GM19324 (cell line): ENCODE measurements around the gene UBE2L3.
"Not testable (repeated sequence)": the region's sequence is repeated elsewhere in the genome, so short reads cannot be mapped to it uniquely, and the experiment has no call there.

Source experiments
- ATAC-seq: cut with Tn5 transposase; IDR thresholded peaks from one replicate; pipeline ENCODE4 v1.9.1; 2021; ENCODE audit warnings: mild to moderate bottlenecking, moderate library complexity; ENCODE audit not compliant: unreplicated experiment, low FRiP score

The UBE2L3 gene

DNA sequence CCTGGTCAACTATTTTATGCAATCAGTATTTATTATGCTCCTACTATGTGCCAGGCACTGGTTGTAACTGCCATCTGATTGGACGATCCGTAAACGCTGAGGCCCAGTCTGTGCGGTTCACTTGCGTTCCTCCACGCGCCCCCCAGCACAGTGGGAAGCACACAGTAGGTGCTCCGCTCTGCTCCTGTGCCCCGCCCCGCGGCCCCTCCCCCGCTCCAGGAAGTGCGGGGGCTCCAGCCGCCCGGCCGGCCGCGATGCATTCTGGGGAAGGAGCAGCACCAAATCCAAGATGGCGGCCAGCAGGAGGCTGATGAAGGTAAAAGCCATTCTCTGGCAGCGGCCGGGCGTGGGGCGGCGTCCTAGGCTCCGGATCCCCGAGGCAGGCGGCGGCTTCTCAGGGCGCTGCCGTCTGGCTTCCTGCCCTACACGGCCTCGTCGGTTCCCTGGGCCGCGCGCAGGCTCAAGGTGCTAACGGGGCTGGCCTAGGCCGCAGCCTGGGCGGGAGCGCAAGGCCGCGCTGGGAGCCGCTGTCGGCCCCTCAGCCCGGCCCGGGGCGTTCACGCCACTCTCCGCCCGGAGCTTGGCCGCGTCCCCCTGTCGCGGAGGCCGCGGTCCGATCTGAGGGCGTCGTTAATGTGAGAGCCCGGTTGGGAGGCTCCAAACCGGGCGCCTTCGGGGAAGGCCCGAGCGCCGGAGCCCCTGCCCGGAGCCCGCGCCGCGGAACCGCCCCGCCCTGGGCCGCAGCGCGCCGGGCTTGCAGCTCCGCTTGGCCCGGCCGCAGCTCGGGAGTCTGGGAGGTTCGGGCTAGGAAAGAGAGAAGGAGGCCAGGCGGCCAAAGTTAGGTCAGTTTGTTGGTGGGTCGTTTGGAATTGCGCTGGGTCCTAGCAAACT is at the start of gene UBE2L3:
TSS of gene UBE2L3 (plus strand) at position 259 of the 891 bp plus-strand sequence. CDS start at position 290, 31 bp downstream.
- peak; percentile 67 for ATAC-seq

DNA sequence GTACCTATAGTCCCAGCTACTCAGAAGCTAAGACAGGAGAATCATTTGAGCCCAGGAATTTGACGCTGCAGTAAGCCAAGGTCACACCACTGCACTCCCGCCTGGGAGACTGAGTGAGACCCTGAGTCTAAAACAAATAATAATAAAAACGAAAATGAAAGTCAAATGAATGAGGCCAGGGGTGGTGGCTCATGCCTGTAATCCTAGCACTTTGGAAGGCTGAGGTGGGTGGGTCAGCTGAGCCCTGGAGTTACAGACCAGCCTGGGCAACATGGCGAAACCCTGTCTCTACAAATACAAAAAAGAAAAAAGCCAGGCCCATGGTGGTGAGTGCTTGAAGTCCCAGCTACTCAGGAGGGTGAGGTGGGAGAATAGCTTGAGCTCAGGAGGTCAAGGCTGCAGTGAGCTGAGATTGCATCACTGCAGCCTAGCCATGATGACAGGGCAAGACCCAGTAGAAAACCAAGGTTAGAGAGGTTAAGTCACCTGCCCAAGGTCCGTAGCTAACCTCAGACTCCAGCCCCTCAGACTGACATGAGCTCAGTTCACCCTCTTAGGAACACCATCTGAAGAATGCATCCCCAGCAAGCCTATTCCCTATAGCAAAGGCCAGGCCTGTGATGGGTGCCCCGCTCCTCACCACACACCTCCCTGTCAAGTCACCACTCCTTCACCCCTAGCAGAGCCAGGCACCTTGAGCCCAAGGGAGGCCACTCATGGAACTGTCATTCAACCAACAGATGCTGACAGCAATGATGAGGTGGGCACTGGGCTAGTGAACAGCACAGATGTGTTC is 40.6 kb upstream of the UBE2L3 start:
- not testable (repeated sequence) for ATAC-seq

DNA sequence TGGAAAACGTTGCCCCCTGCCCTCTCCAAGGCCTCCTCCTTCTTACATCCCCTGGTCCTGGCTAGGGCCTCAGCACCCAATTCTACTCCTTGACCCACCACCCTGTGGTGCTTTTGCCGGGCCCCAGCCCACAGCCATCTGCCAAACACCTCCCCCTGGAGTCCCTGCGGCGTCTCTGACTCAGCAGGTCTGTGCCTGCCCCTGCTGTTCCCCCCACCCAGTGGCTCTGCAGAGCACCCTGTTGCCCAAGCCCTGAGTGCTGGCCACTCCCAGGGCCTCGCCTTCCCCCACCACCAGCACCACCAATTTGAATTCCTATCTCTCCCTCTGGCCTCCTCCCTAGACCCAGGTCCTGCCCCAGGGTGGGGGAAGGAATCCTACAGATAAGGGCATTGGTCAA is 36.0 kb upstream of the UBE2L3 start:
- not testable (repeated sequence) for ATAC-seq

DNA sequence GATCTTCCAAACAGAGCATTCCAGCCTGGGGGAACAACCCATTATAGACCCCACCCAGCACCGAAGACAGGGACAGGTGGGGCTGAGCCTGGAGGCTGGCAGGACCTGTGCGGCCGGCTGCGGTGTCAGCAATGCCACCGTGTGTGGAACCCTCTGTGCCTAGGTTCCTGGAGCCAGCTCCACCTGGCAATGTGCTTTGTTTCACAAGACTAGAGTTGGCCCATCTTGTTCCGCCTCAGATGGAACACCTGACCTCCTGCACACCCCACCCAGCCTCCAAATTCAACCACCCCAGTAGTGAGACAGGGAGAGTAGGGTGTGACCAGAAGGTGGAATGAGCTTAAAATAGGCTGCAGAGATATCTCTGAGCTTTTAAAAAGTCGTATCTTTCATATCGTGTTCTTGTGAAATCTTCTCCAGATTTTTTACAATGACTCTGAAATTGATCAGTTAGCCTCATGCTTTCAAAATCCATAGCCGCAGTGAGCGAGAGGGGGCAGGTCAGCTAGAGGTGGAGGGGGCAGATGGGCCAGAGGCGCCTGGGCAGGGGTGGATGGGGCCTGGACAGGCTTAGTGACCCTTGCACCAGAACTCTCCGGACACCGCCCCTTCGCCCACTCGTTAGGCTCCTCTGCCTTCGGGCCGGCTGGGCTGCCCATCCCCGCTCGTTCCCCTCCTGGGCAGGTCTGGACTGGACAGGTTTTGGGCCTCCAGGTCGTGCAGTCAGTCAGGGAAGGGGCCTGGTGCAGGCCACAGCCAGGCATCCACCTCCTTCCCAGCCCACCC is 34.5 kb upstream of the UBE2L3 start:
- not testable (repeated sequence) for ATAC-seq

DNA sequence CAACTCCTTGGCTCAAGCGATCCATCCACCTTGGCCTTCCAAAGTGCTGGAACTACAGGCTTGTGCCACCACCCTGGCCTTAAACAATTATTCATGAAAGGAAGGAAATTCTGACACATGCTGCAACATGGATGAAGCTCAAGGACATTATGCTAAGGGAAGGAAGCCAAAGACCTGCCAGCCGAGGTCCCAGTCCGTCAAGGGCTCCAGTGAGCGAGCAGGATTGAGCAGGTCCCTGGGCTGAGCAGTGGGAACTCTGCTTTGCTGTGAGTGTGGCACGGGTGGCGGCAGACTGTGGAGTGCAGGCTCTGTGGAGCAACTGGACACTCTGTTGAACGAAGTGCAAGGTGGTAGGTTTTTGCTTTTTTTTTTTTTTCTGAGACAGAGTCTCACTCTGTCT is 27.7 kb upstream of the UBE2L3 start:
- ATAC-seq = not testable (repeated sequence)

DNA sequence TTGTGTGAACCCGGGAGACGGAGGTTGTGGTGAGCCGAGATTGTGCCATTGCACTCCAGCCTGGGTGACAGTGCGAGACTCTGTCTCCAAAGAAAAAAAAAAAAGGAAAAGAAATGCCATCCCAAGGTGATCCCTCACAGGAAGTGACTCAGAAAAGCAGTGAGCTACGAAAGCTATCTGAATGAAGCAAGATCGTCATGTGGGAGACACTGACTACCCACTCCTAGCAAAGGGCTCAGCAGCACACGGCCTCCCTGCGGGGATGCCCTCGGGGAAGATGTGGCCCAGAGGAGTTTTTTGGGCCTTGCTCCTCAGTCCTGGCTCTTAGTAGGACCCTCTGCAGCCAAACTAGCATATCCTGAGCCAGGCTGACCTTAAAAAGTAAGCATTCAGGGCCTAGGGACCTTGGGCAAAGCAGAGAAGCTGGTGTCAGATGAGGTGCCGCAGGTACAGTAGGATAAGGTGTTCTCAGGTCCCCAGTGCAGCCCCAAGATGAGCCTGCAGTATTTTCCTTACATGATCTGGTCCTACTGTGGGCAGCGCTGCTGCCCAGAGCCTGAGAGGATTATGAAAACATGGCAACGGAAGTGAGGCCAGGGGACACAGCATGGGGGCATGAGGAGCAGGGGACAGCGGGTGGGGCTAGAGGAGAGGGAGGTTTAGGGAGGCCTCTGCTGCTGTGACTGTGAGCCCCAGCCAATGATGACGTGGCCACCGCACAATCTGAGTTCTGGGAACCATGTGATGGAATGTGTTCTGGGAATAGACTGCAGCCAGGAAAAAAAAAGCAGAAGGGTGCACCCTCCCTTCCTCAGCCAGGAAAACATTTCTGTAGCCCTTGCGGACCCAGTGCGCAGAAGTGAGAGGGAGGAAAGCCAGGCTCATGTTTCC is 22.8 kb upstream of the UBE2L3 start:
- ATAC-seq = not testable (repeated sequence)

DNA sequence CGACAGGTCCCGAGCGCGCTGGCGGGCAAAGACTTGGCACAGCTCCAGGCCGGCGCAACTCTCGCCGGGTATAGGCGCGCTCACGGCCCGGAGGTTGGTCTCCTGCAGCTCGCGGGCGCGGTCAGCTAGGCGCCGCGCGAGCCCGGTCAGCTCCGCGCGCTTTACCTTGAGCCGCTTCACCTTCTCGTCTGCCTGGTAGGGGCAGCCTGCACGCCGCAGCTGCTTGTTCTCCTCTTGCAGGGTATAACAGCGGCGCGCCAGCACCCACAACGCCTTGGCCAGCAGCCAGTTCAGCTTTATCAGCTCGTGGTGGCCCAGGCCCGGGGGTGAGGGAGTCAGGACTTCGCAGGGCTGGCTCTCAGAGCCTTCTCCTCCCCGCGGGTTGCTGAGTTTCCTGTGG is 18.0 kb upstream of the UBE2L3 start:
- ATAC-seq = peak; percentile 5

DNA sequence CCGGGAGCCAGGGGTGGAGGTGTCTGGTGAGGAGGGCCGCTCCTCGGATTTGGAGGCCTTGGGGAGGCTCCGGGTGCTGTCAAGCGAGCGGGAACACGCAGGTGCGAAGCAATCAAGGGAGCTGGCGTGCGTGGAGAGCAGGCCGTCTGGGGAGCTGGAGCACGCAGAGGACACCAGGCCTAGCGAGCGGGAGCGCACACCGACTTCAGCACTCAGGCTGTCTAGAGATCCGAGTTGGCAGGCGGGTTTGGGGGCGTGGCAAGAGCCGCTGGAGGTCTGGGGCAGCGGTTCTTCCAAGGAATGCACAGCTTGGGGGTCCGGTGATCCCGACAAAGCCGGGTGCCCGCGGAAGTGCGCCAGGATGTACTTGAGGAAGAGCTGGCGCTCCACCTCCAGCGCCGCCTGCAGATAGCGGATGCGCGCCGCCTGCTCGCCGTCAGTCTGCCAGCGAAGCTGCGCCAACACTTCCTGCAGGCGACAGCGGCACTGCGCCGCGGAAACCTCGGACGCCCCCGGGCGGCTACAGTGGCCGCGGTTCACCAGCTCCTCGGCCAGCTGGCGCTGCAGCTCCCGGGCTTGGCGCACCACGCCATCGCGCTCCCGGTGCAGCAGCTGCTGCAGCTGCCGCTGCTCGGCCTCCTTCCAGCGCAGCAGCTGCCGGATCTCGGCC is 17.4 kb upstream of the UBE2L3 start:
- peak; percentile 67 for ATAC-seq

DNA sequence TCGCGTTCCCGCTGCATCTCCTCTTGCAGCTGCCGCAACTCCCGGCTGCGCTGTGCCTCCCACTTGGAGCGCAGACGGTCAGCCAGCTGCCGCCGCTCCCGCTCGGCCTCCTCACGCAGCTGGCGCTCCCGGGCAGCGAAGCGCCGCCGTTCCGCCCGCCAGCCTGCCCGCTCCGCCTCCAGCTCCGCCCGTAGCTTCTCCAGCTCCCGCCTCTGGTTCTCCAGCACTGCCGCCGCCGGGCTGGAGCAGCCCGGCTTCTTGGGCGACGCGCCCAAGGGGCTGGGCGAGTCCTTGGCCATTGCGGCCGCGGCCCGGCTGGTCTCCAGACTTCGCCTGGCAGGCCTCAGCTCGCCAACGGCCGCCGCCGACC is 16.9 kb upstream of the UBE2L3 start:
- peak; percentile 31 for ATAC-seq

DNA sequence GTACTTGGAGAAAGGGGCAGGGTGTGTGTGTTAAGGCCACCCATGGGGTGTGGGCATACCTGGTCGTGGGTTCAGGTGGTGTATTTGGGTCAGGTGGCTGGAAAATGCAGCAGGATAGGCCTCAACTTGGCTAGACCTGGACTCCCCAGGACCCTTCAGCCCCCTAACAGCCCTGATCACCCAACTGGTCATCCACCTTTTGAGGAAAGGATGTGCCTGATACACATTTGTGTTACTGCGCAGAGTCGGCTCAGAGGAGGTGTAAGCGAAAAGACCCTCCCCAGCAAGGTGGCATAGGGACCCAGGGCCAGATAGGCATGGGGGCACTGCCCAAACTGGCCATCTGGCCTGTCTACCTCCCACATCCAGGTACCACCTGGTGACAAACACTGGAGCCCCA is 16.2 kb upstream of the UBE2L3 start, which contains the start of gene RIMBP3C:
TSS of gene RIMBP3C (minus strand) at position 101 of the 400 bp plus-strand sequence. CDS start 485 bp downstream, outside the sequence.
- not testable (repeated sequence) for ATAC-seq

DNA sequence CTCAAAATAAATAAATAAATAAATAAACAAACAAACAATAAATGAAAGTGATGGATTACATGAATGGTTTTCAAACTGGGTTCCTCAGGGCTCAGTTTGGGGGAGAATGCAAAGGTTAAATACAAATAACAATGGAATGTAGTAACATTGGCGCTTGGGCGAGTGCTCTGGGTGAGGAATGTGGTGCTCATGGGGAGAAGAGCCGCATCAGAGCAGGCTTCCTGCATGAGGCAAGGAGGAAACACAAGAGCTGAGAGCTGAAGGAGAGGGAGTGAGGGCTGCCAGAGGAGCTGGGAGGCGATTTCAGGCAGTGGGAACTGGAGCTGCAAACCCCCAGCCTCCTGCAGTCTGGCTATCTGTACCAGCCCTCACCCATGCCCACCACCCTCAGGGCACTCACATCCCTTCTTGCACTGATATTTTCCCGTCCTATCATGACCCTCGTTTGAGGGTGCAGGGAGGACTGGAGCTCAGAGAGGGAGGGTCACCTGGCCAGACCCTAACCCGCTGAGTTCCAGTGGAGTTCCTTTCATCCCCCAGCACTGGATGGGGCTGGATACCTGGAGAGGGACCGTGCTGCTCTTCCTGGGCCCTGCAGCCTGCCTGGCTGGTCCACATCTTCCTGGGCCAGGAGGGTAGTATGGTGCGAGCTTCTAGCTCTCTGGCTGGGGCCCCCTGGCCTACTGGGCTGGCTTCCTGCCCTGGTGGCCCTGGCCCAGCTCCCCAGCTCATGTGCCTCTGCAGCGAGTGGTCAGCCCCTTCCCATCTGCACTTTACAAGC is 8.0 kb upstream of the UBE2L3 start:
- ATAC-seq = not testable (repeated sequence)

DNA sequence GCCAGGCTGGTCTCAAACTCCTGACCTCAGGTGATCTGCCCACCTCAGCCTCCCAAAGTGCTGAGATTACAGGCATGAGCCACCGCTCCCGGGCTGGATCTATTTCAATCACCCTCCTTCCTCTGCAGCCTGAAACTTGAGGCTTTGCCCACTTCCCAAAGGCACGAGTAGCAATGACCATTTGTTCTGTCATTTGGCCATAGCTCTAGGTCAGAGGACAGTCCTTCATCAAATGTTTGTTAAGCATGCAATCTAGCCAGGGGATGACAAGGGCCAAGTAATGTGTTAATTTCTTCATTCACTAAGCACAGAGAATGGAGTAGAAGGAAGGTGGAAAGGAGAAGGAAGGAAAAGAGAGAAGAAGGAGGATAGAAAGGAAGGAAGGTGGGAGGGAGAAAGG is 6.9 kb upstream of the UBE2L3 start:
- ATAC-seq = not testable (repeated sequence)

DNA sequence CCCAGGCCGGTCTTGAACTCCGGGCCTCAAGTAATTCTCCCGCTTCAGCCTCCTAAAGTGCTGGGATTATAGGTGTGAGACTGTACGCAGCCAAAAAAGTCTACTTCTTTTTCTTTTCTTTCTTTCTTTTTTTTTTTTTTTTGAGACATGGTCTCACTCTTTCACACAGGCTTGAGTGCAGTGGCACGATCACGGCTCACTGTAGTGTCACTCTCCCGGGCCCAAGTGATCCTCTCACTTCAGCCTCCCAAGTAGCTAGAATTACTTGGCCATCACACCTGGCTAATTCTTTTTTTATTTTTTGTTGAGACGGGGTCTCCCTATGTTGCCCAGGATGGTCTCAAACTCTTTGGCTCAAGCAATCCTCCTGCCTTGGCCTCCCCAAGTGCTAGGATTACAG is 3.6 kb upstream of the UBE2L3 start:
- ATAC-seq = no peak

DNA sequence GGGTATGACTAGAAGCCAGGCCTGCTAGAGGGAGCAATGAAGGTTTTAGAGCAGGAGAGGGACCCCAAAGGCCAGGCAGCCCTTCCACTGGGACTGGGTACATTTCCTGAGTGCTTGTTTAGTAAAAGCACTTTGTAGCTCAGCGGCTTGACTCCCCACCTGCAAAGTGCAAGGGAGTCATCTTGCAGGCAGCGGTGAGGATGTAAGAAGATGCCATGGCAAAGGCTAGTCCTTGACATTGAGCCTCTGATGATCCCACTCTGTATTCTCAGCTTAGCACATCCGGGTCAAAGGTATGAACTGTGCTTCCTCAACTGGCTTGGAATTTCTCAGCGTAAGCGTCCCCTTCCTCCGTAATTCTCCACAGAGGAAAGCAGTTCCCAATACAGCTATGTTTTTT is 3.1 kb upstream of the UBE2L3 start:
- ATAC-seq = no peak

DNA sequence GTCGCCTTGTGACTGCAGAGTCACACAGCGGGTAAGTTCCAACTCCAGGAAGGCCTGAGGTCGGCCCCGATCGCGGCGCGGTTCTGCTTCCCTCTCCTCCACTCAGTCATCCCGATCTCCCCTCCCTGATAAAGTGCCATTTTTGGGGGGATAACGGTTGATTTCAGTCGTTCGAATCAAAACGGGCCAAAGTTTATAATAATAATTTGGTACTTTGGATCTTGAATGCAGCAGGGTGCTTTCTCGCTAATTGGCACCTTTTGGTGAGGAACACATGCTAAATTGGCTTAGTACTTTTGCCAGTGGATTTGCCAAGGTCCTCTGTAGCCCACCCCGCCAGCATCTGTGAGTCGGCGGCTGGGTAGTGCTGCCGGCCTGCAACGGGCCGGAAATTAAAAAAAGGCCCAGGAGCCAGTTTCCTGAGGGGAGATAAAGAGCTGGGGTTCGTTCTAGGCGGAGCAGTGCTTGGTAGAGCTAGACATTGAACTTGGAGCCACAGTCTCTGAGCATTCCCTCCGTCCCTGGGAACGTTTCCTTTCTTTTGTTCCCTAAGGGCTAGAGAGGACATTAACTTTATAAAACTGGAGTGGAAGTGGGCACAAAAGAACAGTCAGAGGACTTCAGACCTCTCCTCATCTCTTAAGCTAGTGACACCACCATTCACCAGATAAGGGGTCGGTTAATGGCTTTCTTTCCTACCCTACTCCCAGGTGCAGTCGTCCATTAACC is 997 bp downstream of the UBE2L3 start:
- peak; percentile 27 for ATAC-seq

DNA sequence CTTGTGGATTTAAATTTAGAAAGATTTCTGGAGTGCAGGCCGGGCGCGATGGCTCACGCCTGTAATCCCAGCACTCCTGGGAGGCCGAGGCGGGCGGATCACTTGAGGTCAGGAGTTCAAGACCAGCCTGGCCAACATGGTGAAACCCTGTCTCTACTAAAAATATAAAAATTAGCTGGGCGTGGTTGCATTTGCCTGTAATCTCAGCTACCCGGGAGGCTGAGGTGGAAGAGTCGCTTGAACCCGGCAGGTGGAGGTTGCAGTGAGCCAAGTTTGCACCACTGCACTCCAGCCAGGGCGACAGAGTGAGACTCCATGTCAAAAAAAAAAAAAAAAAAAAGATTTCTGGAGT is 1.5 kb downstream of the UBE2L3 start:
- not testable (repeated sequence) for ATAC-seq

DNA sequence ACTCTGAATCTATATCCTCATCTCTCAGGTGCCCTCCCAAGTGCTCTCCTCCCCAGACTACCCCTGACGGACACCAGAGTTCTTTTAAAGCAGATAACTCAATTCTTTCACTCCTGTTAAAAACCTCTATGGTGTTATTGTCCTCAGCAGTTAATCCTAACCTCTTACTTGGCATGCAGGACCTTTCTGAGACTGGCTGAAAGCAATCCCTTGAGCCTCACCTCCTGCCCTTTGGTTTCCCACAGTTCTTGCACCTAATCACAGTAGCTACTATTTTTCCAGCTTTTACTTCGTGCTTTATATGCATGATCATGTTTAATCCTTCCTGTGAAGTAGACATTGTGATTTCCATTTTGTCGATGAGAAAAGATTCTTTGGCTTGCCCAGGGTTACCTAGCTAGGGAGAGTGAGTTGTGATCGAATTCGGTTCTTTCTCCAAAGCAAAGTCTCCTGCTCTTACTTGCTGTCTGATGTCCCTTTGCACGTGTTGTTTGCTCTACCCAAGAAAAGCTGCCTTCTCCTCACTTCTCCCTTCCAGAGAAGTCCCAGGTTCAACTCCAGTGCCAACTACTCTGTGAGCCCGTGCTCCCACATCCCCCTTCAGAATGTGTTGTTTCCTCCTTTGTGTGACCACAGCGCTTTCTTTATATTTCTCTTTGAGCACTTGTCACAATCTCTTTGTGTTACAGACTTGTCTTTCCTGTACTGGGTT is 2.1 kb downstream of the UBE2L3 start:
- ATAC-seq = no peak
